HG03565 (cell line): ENCODE results near the gene BOK.
"Not testable (repeated sequence)": the region's sequence is repeated elsewhere in the genome, so short reads cannot be mapped to it uniquely, and the experiment has no call there.

Experiments
- ATAC-seq: cut with Tn5 transposase; IDR thresholded peaks from one replicate; pipeline ENCODE4 v1.9.1; 2021; ENCODE audit warnings: mild to moderate bottlenecking, moderate library complexity; ENCODE audit not compliant: unreplicated experiment

The BOK gene

DNA sequence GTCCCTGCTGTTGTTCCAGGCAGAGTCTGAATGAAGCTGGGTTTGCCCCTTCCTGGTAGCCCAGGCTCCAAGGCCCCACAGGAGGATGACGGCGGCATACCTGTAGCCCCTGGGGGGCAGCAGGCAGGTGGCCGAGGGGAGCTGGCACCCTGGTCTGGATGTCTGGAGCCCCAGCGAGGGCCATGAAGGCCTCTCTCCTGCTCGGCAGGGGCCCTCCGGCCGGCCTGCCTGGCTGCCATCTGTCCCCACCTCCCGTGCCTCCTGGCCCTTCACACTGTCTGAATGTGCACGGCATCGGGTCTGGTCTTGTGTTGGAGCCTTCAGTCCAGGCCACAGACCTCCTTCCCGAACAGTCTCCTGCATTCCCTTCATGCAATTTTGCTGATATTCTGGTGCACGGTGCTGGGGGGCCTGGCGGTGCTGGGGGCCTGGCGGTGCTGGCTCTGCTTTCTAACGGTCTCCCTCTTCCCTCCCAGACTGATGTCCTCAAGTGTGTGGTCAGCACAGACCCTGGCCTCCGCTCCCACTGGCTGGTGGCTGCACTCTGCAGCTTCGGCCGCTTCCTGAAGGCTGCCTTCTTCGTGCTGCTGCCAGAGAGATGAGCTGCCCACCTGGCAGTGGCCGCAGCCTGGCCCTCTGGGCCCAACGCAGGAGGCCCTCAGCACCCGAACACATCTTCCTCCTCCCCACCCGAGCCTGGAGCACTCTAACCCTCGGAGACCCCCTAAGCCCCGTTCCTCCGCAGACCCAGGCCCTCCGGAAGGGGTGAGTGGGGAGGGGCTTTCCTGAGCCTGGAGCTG is 13.5 kb downstream of the BOK start:
- ATAC-seq: no peak

DNA sequence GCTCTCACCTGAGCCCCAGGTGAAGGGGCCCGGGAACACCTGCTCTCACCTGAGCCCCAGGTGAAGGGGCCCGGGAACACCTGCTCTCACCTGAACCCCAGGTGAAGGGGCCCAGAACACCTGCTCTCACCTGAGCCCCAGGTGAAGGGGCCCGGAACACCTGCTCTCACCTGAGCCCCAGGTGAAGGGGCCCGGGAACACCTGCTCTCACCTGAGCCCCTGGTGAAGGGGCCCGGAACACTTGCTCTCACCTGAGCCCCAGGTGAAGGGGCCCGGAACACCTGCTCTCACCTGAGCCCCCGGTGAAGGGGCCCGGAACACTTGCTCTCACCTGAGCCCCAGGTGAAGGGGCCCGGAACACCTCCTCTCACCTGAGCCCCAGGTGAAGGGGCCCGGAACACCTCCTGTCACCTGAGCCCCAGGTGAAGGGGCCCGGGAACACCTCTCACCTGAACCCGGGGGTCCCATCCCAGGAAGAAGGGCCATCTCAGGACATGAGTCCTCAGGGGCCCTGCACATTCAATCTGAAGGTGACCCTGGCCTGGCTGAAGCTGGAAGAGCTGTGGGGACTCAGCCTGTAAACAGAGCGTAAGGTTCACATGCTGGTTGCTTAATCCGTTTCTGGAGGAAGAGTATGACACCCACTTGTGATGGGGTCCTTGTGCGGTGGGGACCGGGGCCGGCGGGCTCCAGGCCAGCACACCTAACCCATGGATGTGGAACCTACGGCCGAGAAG is 14.5 kb downstream of the BOK start:
- not testable (repeated sequence) for ATAC-seq

GRCh38 chr2:241573741-241574140 is 15.2 kb downstream of the BOK start:
- ATAC-seq: no peak

- ATAC-seq: no peak
Measured at GRCh38 chr2:241574911-241575623, 16.5 kb downstream of the BOK start.

DNA sequence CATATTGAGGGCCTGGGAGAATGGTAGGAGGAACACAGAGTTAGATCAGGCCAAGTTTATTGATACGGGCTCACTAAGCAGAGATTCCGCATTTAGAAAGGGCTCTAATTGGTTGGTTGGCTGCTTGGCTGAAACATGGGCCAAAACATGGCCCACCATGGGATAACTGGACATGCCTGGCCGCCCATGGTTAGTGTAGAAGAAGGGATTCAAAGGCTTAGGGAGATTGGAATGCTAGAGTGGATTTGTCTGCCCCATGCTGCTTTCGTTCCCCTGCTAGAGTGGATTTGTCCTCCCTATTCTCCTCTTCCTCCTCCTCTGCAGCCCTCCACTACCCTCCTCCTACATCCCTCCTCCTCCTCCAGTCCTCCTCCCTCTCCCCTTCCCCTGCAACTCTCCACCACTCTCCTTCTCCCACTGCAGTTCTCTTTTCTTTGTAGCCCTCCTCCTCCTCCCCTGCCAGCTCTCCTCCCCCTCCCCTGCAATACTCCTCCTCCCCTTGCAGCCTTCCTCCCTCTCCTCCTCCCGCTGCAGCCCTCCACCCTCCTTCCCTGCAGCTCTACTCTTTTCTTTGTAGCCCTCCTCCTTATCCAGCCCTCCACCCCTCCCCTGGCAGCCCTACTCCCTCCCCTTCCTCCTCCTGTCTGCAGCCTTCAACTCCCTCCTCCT is 17.2 kb downstream of the BOK start:
- ATAC-seq: no peak

- no peak for ATAC-seq
Measured at GRCh38 chr2:241576293-241576654, 17.7 kb downstream of the BOK start.

DNA sequence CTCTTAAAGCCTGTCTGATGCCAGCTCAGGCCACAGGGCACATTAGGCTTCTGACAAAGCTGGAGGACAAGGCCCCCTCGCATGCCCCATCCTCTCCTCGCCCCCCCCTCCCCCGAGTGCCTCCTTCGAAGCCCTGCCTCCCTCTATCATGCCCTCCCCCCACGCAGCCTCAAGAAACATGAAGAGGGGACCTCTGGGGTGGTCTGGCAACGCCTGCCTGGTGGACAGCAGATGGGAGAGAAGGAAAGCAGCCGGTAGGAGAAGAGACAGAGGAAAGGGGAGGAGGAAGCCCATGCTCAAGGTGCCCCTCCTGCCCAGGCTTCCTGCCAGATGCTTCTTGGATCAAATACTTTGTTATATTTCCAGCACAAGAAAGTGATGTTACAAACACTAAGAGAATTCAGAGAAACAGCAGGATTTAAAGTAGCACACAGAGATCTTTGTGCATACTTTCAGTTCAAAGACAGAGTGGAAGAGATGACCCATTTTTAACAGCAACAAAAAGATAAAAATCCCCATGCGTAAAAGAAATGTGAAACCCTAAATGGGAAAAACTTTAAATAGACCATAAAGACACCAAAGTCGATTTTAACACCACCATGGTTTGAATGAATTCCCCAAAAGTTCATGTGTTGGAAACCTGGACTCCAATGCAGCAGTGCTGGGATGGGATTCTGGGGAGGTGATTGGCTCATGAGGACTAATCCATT is 19.0 kb downstream of the BOK start:
- ATAC-seq: no peak

GRCh38 chr2:241579281-241579680 is 20.7 kb downstream of the BOK start:
- ATAC-seq: no peak

DNA sequence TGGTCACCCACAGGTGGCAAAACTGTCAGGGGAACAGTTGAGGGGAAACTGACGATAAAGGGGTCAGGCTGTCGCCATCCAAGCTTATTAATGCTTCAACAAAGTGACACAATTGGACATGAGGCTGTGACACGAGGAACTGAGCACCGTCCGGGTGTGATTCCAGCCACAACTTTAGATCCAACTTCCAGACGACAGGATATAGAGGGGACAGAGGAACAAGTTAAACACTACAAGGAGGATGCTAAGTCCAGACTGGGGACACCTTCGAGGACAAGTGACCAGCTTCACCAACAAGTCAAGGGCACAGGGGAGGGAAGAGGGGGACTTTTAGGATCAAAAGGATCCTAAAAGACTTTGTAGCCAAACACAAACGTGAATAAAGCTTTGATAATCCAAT is 23.8 kb downstream of the BOK start:
- no peak for ATAC-seq

DNA sequence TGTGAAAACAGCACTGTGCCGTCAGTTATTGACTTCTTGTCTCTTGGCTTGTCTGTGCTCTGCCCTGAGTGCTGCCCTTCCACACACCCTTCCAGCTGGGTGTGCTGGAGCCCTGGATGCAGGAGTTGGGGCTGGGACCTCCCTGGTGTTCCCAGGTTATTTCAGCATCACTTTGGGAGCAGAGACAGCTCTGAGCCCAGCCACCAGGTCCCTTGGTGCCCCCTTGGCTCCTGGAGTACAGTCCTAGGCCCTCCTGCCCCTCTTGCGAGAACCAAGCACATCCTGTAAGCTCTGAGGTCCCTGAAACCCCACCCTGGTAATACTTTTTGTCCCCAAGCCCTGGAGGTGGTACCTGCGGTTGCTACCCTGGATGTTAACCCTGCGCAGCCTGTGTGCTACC is 24.3 kb downstream of the BOK start:
- no peak for ATAC-seq

GRCh38 chr2:241584436-241584835 is 25.9 kb downstream of the BOK start:
- no peak for ATAC-seq

DNA sequence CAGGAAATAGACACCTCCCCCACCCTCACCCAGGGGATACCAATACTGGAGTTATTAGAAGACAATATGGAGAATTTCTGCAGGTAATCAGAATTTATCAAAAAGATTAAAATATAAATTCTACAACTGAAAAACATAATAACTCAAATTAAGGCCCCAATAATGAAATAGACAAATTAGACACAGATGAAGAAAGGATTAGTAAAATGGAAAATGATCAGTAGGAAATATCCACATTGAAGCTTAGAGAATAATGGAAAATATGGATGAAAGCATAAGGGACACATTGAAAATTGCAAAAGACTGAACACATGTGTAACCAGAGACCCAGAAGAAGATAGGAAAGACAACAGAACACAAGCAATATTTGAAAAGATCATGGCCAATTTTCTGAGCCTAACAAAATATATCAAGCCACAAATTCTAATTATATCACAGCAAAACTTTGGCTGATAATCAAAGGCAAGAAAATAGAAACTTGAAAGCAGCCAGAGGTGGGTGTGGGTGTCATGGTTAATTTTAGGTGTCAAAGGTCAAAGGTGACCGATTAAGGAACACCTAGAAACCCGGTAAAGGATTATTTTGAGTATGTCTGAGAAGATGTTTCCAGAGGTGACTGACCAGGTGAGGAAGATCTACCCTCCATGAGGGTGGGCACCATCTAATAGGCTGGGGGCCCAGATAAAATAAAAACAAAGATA is 28.2 kb downstream of the BOK start:
- ATAC-seq: no peak

DNA sequence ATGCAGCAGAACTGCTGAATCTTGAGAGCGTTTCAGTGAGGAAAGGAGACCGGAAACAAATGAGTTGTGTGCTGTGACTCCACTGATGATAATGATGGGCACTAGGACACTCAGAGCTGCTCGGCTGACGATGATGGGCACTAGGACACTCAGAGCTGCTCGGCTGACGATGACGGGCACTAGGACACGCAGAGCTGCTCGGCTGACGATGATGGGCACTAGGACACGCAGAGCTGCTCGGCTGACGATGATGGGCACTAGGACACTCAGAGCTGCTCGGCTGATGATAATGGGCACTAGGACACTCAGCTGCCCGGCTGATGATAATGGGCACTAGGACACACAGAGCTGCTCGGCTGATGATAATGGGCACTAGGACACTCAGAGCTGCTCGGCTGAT is 31.3 kb downstream of the BOK start:
- ATAC-seq: not testable (repeated sequence)

DNA sequence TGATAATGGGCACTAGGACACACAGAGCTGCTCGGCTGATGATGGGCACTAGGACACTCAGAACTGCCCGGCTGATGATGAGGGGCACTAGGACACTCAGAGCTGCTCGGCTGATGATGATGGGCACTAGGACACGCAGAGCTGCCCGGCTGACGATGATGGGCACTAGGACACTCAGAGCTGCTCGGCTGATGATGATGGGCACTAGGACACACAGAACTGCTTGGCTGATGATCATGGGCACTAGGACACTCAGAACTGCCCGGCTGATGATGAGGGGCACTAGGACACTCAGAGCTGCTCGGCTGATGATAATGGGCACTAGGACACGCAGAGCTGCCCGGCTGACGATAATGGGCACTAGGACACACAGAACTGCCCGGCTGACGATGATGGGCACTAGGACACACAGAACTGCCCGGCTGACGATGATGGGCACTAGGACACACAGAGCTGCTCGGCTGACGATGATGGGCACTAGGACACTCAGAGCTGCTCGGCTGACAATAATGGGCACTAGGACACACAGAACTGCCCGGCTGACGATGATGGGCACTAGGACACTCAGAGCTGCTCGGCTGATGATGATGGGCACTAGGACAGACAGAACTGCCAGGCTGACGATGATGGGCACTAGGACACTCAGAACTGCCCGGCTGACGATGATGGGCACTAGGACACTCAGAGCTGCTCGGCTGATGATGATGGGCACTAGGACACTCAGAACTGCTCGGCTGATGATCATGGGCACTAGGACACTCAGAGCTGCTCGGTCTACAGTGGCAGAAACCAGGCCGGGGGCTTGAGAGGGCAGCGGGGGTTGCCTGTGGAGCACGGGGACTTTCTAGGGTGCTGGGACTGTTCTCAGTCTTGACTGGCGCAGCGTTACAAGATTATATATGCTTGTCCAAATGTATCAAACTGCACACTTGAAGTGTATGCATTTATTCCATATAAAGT is 32.2 kb downstream of the BOK start:
- ATAC-seq: not testable (repeated sequence)

DNA sequence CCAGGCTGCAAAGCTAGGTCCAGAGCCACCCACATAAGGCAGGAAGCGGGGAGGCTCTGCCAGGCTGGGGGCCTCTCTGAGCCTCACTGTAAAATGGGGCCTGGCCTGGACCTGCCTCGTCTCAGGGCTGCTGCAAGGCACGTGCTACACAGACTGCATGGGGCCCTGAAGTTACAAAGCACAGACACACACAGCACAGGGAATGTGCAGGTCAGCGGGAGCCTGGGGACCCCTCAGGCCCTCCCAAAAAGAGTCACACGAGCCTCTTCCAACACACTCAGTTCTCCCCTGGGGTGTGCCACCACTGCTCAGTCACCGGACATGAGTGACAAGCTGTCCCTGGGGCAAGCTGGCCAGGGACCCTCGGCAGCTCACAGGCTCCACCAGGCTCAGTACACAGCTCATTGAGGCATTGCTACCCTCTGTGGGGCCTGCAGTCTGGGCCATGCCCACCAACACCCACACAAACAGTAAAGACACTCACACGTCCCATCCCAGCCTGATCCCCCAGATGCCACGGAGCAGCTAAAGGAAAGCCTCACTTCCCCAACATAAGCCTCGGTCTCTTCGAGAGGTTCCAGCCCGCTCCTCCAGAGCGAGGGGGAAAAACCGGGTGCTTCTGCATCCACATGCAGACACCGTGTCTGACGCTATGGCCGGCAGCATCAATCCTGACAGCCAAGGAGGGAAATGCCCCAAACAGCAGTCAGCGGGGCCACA is 33.7 kb downstream of the BOK start:
- no peak for ATAC-seq

DNA sequence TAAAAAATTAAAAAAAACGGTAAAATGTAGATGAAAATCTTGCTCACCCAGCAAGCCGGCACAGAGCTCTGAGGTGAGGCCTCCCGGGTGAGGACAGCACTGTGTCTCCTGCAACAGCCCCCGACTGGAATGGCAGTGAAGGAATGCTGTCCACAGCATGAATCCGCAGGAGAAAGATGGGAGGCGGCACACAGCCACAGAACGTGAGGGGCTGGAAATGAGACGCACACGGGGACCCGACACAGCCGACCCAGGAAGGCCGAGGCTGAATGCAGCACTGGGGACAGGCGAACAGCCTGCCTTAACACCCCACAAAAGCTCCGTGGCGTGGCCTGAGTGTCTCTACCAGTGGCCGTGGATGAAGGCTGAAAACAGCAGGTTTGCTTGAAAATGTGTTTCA is 34.7 kb downstream of the BOK start:
- ATAC-seq: no peak

DNA sequence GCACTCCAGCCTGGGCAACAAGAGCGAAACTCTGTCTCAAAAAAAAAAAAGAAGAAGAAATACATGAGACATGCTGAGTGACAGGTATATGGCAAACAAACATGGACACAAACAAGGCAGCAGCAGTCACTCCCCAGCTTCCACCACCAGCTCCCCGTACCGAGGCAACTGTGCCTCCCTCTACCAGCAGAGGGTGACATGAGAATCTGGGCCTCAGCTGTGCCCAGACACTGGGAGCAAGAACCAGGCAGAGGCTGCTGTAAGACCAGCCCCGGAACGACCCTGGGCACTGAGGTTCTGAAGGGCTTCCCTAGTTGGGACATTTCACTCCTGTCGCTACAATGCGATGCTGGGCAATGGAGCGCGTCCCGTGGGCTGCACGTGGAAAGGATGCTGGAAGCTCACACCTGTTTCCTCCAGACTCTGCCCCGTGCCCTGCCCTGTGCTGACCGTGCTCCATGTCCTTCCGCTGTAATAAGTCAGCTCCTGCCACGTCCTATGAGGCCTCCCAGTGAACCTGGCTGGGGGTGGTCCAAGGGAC is 37.1 kb downstream of the BOK start:
- ATAC-seq: no peak

DNA sequence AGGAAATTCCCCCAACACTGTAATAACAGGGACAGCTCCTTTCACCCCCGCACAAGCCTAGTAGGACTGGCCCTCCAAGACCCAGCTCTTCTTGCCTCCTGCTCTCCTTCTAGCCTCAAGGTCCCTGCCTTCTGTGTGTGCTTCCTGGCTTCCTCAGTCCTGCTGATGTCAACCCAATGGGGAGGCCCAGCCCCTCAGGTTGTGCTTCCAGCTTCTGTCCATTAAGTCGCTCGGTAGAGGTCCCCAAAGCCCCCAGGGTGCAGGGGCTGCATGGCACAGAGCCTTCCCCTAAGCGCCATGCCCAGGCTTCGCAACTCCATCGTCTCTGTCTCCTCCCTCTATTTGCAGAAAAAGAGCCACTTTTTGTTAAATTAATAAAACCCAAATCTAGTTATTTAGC is 39.0 kb downstream of the BOK start:
- ATAC-seq: no peak
